GM12875 (cell line): ENCODE measurements around the gene MAIP1.

Experiments
- H3K4me3 ChIP-seq: one replicate; pipeline ENCODE4 v1.5.1; 2011; ENCODE audit warnings: low read depth, low read length, control low read depth
- CTCF ChIP-seq: IDR thresholded peaks from 2 replicates; pipeline ENCODE4 v1.5.1; 2011; ENCODE audit warnings: low read depth, mild to moderate bottlenecking, control low read depth, inconsistent platforms, low read length, moderate library complexity, borderline replicate concordance; ENCODE audit not compliant: insufficient read depth

The MAIP1 gene

DNA sequence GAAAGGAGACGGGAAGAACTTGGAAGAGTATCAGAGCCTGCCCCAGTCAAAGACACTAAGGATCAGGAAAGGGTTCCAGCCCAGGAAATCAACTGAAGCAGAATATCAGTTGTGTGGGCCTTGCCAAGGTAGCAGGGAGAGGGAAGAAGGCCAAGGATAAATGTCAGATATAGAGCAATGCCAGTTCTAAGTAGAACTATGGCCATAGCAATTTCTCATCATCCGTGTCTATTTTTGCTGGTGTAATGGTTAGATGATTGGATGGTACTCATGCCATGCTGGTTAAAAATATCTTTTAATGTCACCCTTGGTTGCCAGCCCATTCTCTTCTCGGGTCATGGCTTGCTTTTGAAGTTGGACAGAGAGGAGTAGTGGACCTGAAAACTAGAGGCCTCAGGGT, 41.9 kb downstream of the MAIP1 start:
- no peak overlapping the region for H3K4me3 ChIP-seq
- no peak for TF ChIP-seq CTCF

GRCh38 chr2:199999166-199999565, 43.8 kb downstream of the MAIP1 start:
- H3K4me3 ChIP-seq, result no peak overlapping the region
- no peak for TF ChIP-seq CTCF

DNA sequence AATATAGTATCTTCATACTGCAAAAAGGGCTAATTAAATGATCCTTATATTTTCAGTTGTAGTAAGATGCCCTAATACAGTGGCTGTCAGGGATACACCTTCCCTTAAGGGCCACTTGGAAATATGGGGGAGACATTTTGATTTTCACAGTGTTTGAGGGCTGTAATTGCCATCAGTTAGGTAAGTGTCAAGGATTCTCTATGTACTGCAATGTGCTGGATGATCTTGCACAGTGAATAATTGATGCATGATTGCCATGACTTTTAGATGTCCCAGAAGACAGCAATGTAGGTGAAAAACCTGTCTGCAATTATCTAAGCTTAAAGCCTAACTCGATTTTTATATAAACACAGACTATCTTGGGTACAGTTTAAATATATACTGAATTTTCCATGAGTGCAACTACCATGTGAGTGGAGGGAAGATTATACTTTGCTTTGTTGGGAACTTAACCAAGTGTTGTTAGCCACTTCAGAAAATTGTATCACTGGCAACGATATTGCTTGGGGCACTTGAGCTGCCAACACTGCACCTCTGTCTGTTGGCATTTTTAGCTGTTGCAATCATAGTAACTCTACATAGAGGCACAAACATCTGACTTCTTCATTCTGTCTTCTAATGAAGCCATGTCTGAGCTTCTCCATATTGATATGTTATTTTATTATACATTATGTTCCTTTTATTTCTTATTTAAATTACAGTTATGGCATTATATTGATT, 45.2 kb downstream of the MAIP1 start:
- no peak overlapping the region for H3K4me3 ChIP-seq

GRCh38 chr2:200003444-200003843, 48.1 kb downstream of the MAIP1 start:
- H3K4me3 ChIP-seq, result no peak overlapping the region
- no peak for TF ChIP-seq CTCF

More for the DNA sequence above, 45.2 kb downstream of the MAIP1 start:
- TF ChIP-seq CTCF, result no peak

- TF ChIP-seq CTCF, result no peak
- H3K4me3 ChIP-seq, result no peak overlapping the region
Measured at GRCh38 chr2:200005675-200006074, 50.3 kb downstream of the MAIP1 start.

DNA sequence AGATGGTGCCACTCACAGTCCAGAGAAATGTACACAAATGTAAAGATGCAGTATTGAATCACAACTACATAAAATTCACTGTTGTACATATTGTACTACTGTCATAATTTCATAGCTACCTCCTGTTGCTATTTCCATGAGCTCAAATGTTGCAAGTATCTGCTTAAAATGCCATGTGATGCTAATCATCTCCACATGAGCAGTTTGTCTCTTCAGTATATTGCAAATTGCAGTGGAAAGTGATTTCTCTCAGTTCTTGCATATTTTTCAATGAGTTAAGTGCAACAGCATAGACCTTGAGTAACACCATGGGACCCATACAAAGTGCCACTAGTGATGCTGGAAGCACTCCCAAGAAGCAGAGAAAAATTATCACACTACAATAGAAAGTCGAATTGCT, 51.9 kb downstream of the MAIP1 start:
- H3K4me3 ChIP-seq, result no peak overlapping the region
- TF ChIP-seq CTCF, result no peak

DNA sequence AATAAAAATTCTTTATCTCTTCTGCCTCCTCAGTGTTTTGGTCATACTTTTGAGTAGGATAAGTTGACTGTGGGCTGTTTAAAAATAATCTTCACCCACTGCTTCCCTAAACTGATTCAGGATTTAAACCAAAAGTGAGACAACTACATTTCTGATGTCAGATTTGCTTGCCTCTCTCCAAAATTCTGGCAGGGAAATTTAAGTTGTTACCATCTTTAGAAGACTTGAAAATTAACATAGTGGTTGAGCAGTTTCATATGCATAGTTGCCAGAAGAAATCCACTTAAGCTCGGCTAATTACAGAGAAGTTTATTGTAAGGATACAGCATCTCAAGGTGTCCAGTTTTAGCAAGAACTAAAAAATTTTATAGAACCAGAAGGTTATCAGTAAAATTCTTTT, 57.0 kb downstream of the MAIP1 start:
- no peak overlapping the region for H3K4me3 ChIP-seq
- TF ChIP-seq CTCF, result no peak
